ENCODE data around the gene NACC1.

- TF ChIP-seq POLR2A (IDR thresholded peaks at IDR 0.05; ENCODE audit: low read length) (no peak), GATA1 (IDR thresholded peaks at IDR 0.05; ENCODE audit: low read depth, low read length) (no peak)
Observed at GRCh38 chr19:13132471-13133180, 14.6 kb downstream of the NACC1 start.
